Measurements from ENCODE around the gene PKM.

PKM gene

GRCh38 chr15:72169921-72170611, 60.9 kb downstream of the PKM start:
- no peak overlapping the region for H3K27ac Mint-ChIP-seq
- H3K9me3 Mint-ChIP-seq: no peaks in the 10 kb centered on the region
- peaks cover 6% of the 10 kb centered on the region for H3K27me3 Mint-ChIP-seq (ENCODE audit: low read depth)
- no peaks in the 10 kb centered on the region for H3K36me3 Mint-ChIP-seq (ENCODE audit: low read depth)
- peaks cover 13% of the 10 kb centered on the region for H3K4me1 Mint-ChIP-seq (ENCODE audit: low read depth)
- no peak overlapping the region for H3K4me3 Mint-ChIP-seq

- peaks cover 13% of the 10 kb centered on the region for H3K4me1 Mint-ChIP-seq (ENCODE audit: low read depth)
- H3K27ac Mint-ChIP-seq: no peak overlapping the region
- H3K9me3 Mint-ChIP-seq: no peaks in the 10 kb centered on the region
- no peak overlapping the region for H3K4me3 Mint-ChIP-seq
- no peaks in the 10 kb centered on the region for H3K36me3 Mint-ChIP-seq (ENCODE audit: low read depth)
- H3K27me3 Mint-ChIP-seq (ENCODE audit: low read depth): peaks cover 6% of the 10 kb centered on the region
Observed at GRCh38 chr15:72169236-72169920, 61.6 kb downstream of the PKM start.

DNA sequence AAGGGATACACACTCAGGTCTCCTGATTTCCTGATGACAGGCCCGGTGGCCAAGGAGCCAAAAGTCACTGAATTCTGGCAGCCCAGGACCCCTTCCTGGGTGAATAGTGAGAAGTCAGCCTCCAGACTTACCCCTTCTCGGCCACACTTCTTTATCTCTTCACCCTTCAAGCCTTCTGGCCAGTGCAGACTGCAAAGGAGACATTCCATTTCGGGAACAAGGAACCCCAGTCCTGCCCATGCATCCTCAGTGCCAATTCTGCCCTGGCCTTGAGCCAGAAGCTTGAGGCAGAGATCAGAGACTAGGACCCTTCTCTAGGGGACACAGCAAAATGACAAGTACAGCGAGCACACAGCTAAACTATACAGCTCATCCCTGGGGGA, 62.2 kb downstream of the PKM start:
- no peak overlapping the region for H3K4me3 Mint-ChIP-seq
- no peaks in the 10 kb centered on the region for H3K36me3 Mint-ChIP-seq (ENCODE audit: low read depth)

GRCh38 chr15:72168131-72168807, 62.7 kb downstream of the PKM start:
- Mint-ChIP-seq H3K27ac (no peak overlapping the region), H3K27me3 (ENCODE audit: low read depth) (peaks cover 6% of the 10 kb centered on the region), H3K4me1 (ENCODE audit: low read depth) (peaks cover 13% of the 10 kb centered on the region), H3K9me3 (no peaks in the 10 kb centered on the region), H3K4me3 (no peak overlapping the region), H3K36me3 (ENCODE audit: low read depth) (no peaks in the 10 kb centered on the region)

More for the DNA sequence above, 62.2 kb downstream of the PKM start:
- H3K27me3 Mint-ChIP-seq (ENCODE audit: low read depth): peaks cover 6% of the 10 kb centered on the region
- H3K27ac Mint-ChIP-seq: no peak overlapping the region
- no peaks in the 10 kb centered on the region for H3K9me3 Mint-ChIP-seq
- peaks cover 13% of the 10 kb centered on the region for H3K4me1 Mint-ChIP-seq (ENCODE audit: low read depth)

GRCh38 chr15:72167445-72167844, 63.5 kb downstream of the PKM start:
- H3K4me3 Mint-ChIP-seq: no peak overlapping the region
- peaks cover 13% of the 10 kb centered on the region for H3K4me1 Mint-ChIP-seq (ENCODE audit: low read depth)
- H3K27me3 Mint-ChIP-seq (ENCODE audit: low read depth): no peaks in the 10 kb centered on the region
- H3K9me3 Mint-ChIP-seq: no peaks in the 10 kb centered on the region
- no peaks in the 10 kb centered on the region for H3K36me3 Mint-ChIP-seq (ENCODE audit: low read depth)
- H3K27ac Mint-ChIP-seq: no peak overlapping the region

DNA sequence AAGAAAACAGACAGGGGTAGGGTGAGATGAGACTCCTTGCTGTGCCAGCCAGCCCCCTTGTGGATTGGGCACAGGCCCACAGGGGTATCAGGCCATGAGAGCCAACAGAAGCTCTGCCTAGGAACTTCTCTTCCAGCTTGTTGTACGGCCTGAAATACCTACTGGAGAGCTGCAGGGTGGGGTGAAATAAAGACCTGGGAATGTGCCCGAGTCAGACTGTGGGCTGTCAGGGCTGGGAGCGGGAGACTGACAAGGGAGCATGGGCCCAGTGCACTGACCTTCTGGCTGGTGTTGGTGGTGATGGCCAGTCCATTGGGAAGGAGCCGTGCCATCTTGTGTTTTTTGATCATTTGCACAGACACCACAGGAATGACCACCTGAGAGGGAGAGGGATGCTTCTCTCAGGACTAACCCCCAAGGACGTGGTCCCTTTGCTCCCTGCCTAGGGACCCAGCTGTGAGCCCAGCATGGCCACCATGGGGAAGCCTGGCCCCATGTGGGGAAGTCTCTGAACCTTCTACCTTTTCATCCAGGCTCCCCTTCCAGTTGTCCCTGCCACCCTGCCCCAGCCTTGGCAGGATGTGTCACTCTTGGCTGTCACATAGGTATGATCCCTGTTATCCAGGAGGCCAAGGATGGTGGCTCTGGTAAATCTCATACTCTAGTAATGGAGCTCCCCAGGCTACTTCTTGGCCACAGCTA, 64.1 kb downstream of the PKM start:
- Mint-ChIP-seq H3K27me3 (ENCODE audit: low read depth) (no peaks in the 10 kb centered on the region), H3K36me3 (ENCODE audit: low read depth) (no peaks in the 10 kb centered on the region), H3K4me3 (no peak overlapping the region), H3K9me3 (no peaks in the 10 kb centered on the region), H3K27ac (no peak overlapping the region), H3K4me1 (ENCODE audit: low read depth) (peaks cover 13% of the 10 kb centered on the region)

- no peaks in the 10 kb centered on the region for H3K36me3 Mint-ChIP-seq (ENCODE audit: low read depth)
- no peaks in the 10 kb centered on the region for H3K9me3 Mint-ChIP-seq
- H3K4me3 Mint-ChIP-seq: no peak overlapping the region
- peaks cover 8% of the 10 kb centered on the region for H3K4me1 Mint-ChIP-seq (ENCODE audit: low read depth)
- no peak overlapping the region for H3K27ac Mint-ChIP-seq
- peaks cover 7% of the 10 kb centered on the region for H3K27me3 Mint-ChIP-seq (ENCODE audit: low read depth)
Observed at GRCh38 chr15:72163719-72164118, 67.3 kb downstream of the PKM start.

- H3K4me3 Mint-ChIP-seq: no peak overlapping the region
- no peaks in the 10 kb centered on the region for H3K36me3 Mint-ChIP-seq (ENCODE audit: low read depth)
- peaks cover 7% of the 10 kb centered on the region for H3K27me3 Mint-ChIP-seq (ENCODE audit: low read depth)
- H3K27ac Mint-ChIP-seq: no peak overlapping the region
- no peaks in the 10 kb centered on the region for H3K4me1 Mint-ChIP-seq (ENCODE audit: low read depth)
- no peaks in the 10 kb centered on the region for H3K9me3 Mint-ChIP-seq
Observed at GRCh38 chr15:72162569-72162968, 68.4 kb downstream of the PKM start.

DNA sequence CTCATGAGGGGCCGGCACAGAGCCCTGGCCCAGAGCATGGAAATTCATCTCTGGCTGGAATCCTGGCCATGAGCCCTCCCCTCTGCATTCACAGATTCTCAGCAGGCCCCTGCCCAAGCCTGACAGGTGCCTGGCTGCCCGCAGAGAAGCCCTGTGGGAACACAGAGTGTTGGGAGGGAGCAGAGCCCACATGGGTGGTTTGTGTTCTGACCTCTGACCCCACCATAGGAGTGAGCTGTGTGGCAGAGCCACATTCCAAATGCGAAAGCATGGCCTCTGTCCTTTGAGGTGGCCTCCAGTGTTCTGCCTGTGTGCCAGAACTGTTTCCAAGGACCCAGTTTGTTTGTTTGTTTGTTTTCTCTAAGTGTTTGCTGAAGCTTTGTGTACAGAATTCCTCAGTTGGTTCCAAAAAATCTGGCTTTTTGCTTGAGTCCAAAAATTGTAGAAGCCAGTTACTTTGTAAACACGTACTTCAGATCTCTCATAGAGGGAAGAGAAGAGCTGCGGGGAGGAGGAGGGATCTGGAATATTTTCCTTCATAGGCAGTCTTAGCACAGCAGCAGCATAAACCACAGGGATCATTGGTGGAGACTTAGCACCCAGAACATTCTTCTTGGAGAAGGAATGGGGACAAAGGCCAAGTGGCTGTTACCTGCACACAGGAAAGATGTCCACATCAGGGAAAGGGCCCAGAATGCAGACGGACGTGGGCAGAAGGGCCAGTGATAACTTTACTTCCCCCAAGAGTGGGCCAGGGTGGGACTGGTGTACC, 69.4 kb downstream of the PKM start:
- Mint-ChIP-seq H3K27me3 (ENCODE audit: low read depth) (peaks cover 7% of the 10 kb centered on the region), H3K27ac (no peak overlapping the region), H3K4me1 (ENCODE audit: low read depth) (no peaks in the 10 kb centered on the region), H3K36me3 (ENCODE audit: low read depth) (no peaks in the 10 kb centered on the region), H3K9me3 (no peaks in the 10 kb centered on the region), H3K4me3 (no peak overlapping the region)

- Mint-ChIP-seq H3K36me3 (ENCODE audit: low read depth) (no peaks in the 10 kb centered on the region), H3K4me1 (ENCODE audit: low read depth) (peaks cover 3% of the 10 kb centered on the region), H3K9me3 (no peaks in the 10 kb centered on the region), H3K27ac (no peak overlapping the region), H3K27me3 (ENCODE audit: low read depth) (peaks cover 7% of the 10 kb centered on the region), H3K4me3 (no peak overlapping the region)
Observed at GRCh38 chr15:72160696-72161245, 70.2 kb downstream of the PKM start.

GRCh38 chr15:72156928-72157327, 74.1 kb downstream of the PKM start:
- Mint-ChIP-seq H3K36me3 (ENCODE audit: low read depth) (no peaks in the 10 kb centered on the region), H3K4me1 (ENCODE audit: low read depth) (peaks cover 5% of the 10 kb centered on the region), H3K9me3 (no peaks in the 10 kb centered on the region), H3K27ac (no peak overlapping the region), H3K27me3 (ENCODE audit: low read depth) (peaks cover 7% of the 10 kb centered on the region), H3K4me3 (no peak overlapping the region)

DNA sequence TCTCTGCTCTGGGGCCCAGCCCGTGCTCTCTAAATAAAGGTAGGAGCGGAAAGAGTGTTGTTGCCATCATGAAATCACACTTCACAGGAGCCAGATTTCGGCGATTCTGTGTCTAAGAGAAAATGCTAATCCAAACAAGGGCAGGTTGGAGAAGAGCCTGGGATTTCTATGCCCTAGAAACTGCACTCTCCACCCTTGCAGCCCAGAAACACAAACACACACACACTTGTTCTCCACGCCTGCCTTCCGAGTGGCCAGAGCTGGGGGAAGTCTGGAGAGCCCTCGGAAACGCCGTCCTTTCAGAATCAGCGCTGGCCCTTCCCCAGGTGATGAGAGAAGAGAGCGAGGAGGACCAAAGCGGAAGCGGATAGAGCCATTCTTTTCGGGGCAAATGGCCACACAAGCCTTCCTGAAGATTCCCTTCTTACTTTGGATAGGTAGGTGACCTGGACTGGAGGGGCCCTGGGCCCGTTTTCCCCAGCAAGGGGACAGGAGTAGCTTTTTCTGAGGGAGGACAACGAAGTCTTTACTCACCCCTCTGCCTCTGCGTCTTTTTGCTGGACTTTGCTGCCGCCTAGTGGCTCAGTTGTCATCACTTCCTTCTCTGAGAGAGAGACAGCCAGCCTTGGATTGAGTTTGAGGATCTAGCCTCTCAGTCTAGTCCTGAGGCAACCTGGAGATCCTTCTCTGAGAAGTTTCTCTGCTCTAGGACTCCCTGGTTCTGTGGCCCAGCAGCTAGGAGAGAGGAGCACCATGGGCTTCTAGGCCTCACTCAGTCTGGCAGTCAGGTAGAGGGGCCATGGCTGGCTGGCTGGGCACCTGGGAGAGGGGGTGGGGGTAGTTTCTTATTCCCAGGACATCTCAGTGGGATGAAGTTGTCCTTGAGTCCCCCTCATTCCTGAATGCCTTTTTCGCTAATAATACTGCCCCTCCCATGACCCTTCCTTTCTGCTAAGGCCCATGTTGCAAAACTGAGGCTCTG, 75.1 kb downstream of the PKM start:
- no peaks in the 10 kb centered on the region for H3K36me3 Mint-ChIP-seq (ENCODE audit: low read depth)
- peak overlapping the region; percentile 72 for H3K4me3 Mint-ChIP-seq
- no peak overlapping the region for H3K27ac Mint-ChIP-seq
- no peaks in the 10 kb centered on the region for H3K9me3 Mint-ChIP-seq
- peaks cover 5% of the 10 kb centered on the region for H3K4me1 Mint-ChIP-seq (ENCODE audit: low read depth)
- H3K27me3 Mint-ChIP-seq (ENCODE audit: low read depth): peaks cover 4% of the 10 kb centered on the region

DNA sequence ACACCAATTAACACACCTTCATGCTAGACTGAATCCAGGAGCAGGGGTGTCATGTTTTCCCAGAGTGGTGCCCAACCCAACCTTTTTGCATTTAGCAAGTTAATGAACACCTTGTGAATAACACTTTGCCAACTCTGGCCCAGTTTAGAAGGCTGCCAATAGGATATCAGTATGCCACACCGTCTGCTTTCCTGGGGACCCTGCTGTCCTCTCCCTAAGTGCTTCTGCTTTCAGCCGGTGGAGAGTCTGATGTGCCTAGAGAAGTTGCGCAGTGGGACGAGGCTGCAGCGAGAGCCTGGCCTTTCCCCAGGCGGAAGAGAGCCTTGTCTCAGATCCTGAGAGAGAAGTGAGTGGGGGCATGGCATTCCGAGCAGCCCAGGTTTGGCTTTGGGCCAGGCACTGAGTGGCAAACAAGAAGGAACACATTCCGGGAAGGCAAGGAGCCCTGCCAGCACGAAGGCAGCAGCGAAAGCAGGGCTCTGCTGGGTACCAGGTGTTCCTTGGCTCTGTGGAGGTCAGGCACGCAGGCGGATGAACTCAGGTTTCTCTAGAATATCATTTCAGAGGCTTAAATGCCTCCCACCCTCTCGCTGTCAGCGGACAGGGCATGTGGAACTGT, 75.9 kb downstream of the PKM start:
- Mint-ChIP-seq H3K36me3 (ENCODE audit: low read depth) (no peaks in the 10 kb centered on the region), H3K4me1 (ENCODE audit: low read depth) (peaks cover 5% of the 10 kb centered on the region), H3K27ac (no peak overlapping the region), H3K4me3 (no peak overlapping the region), H3K9me3 (no peaks in the 10 kb centered on the region), H3K27me3 (ENCODE audit: low read depth) (peaks cover 4% of the 10 kb centered on the region)
